Ishikawa (cell line): ENCODE measurements around the gene TMEM126A.

Experiments
- RAD21 ChIP-seq: IDR thresholded peaks from 2 replicates; pipeline ENCODE4 v1.6.1; 2012; ENCODE audit warnings: low read depth

TMEM126A gene

DNA sequence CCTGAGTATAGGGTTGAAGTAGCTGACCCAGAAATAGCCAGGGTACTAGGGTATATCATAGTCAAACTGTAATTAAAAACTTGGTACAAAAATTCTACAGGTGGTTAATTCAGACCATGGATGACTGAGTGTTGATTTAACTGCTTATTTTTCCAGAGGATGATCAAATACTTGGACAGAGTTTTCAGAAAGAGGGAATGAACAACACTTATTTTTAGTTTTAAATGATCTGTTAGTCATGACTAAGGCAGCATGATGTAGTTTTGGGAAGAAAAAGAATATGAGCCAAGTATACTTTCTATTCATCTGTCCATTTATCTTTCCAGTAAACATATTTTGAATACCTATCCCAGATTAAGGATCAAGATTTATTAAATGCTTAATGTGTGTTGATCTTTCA, 58.0 kb downstream of the TMEM126A start:
- no peak for TF ChIP-seq RAD21
